HEK293 (cell line): ENCODE results near the gene REN.

Source experiments
- ZBTB1 ChIP-seq: fragments of 450-650 bp; formaldehyde crosslinking; IDR thresholded peaks from 2 replicates; pipeline ENCODE4 v1.5.1; 2016; ENCODE audit warnings: missing biosample characterization, missing genetic modification characterization
- ZFP3 ChIP-seq: fragments of 450-650 bp; formaldehyde crosslinking; IDR thresholded peaks from 2 replicates; pipeline ENCODE4 v1.5.1; 2016; ENCODE audit warnings: low read depth, missing biosample characterization, missing genetic modification characterization
- ZNF132 ChIP-seq: fragments of 450-650 bp; formaldehyde crosslinking; IDR thresholded peaks from 2 replicates; pipeline ENCODE4 v1.5.1; 2017; ENCODE audit warnings: missing biosample characterization, missing genetic modification characterization, borderline replicate concordance
- ZNF416 ChIP-seq: fragments of 450-650 bp; formaldehyde crosslinking; IDR thresholded peaks from 2 replicates; pipeline ENCODE4 v1.5.1; 2016; ENCODE audit warnings: missing biosample characterization, missing genetic modification characterization
- ZNF561 ChIP-seq: fragments of 450-650 bp; IDR thresholded peaks from 2 replicates; pipeline ENCODE4 v1.5.1; 2018; ENCODE audit warnings: missing biosample characterization, missing genetic modification characterization, borderline replicate concordance
- TF ChIP-seq, protein P1 (sequence below): fragments of 450-650 bp; formaldehyde crosslinking; IDR thresholded peaks from 2 replicates; pipeline ENCODE4 v1.5.1; 2016; ENCODE audit warnings: missing biosample characterization, missing genetic modification characterization
- TF ChIP-seq, protein P2 (sequence below): fragments of 450-650 bp; formaldehyde crosslinking; IDR thresholded peaks from 2 replicates; pipeline ENCODE4 v1.5.1; 2016; ENCODE audit warnings: missing biosample characterization, missing genetic modification characterization
- TF ChIP-seq, protein P3 (sequence below): fragments of 450-650 bp; formaldehyde crosslinking; optimal IDR thresholded peaks from 2 replicates; pipeline ENCODE3; 2016; ENCODE audit warnings: missing biosample characterization, mild to moderate bottlenecking, missing genetic modification characterization
- TF ChIP-seq, protein P4 (sequence below): fragments of 450-650 bp; formaldehyde crosslinking; IDR thresholded peaks from 2 replicates; pipeline ENCODE4 v1.5.1; 2016; ENCODE audit warnings: missing biosample characterization, missing genetic modification characterization

DNA sequence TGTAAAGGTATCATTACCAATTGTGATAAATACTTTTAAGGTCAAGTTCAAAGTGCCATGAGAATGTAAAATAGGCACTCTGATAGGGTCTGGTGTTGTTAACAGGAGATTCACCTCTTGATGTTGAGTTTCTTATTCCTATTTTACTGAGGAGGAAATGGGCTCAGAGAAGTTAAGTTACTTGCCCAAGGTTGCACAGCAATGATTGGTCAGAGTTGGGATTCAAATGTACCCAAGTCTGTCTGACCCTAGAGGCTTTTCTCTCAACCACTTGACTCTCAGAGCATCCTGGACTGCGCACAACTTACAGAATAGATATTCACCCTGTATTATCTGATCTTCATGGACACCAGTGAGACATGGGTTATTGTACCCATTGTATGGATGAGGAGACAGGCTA, 59.3 kb downstream of the REN start:
- no peak for TF ChIP-seq ZNF132
- TF ChIP-seq ZNF416 (tag by site-specific recombination) = no peak
- TF ChIP-seq ZFP3 (tag by site-specific recombination) = no peak
- TF ChIP-seq, protein P1, sequence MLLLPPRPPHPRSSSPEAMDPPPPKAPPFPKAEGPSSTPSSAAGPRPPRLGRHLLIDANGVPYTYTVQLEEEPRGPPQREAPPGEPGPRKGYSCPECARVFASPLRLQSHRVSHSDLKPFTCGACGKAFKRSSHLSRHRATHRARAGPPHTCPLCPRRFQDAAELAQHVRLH = no peak
- TF ChIP-seq, protein P2, sequence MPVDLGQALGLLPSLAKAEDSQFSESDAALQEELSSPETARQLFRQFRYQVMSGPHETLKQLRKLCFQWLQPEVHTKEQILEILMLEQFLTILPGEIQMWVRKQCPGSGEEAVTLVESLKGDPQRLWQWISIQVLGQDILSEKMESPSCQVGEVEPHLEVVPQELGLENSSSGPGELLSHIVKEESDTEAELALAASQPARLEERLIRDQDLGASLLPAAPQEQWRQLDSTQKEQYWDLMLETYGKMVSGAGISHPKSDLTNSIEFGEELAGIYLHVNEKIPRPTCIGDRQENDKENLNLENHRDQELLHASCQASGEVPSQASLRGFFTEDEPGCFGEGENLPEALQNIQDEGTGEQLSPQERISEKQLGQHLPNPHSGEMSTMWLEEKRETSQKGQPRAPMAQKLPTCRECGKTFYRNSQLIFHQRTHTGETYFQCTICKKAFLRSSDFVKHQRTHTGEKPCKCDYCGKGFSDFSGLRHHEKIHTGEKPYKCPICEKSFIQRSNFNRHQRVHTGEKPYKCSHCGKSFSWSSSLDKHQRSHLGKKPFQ = no peak
- TF ChIP-seq, protein P3, sequence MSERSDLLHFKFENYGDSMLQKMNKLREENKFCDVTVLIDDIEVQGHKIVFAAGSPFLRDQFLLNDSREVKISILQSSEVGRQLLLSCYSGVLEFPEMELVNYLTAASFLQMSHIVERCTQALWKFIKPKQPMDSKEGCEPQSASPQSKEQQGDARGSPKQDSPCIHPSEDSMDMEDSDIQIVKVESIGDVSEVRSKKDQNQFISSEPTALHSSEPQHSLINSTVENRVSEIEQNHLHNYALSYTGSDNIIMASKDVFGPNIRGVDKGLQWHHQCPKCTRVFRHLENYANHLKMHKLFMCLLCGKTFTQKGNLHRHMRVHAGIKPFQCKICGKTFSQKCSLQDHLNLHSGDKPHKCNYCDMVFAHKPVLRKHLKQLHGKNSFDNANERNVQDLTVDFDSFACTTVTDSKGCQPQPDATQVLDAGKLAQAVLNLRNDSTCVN = no peak
- TF ChIP-seq, protein P4, sequence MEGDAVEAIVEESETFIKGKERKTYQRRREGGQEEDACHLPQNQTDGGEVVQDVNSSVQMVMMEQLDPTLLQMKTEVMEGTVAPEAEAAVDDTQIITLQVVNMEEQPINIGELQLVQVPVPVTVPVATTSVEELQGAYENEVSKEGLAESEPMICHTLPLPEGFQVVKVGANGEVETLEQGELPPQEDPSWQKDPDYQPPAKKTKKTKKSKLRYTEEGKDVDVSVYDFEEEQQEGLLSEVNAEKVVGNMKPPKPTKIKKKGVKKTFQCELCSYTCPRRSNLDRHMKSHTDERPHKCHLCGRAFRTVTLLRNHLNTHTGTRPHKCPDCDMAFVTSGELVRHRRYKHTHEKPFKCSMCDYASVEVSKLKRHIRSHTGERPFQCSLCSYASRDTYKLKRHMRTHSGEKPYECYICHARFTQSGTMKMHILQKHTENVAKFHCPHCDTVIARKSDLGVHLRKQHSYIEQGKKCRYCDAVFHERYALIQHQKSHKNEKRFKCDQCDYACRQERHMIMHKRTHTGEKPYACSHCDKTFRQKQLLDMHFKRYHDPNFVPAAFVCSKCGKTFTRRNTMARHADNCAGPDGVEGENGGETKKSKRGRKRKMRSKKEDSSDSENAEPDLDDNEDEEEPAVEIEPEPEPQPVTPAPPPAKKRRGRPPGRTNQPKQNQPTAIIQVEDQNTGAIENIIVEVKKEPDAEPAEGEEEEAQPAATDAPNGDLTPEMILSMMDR (tag by site-specific recombination) = no peak
- TF ChIP-seq ZNF561 (tag by site-specific recombination) = no peak
- TF ChIP-seq ZBTB1 (tag by site-specific recombination) = no peak
